ENCODE data around the gene CFD.

GRCh38 chr19:897442-898039 lies 38.1 kb downstream of the CFD start:
- TF ChIP-seq MXI1 (IDR thresholded peaks at IDR 0.05; ENCODE audit: low read depth, low read length) (no peak), CTCF (IDR thresholded peaks at IDR 0.05 in 2 of 3, conservative IDR thresholded peaks at IDR 0.05 in 1 of 3; ENCODE audit: control insufficient read depth in 2 of 3, extremely low read depth in 1 of 3, insufficient read depth in 1 of 3, low read depth in 3 of 3, low read length in 3 of 3) (no peak), USF2 (IDR thresholded peaks at IDR 0.05; ENCODE audit: borderline replicate concordance, low read depth, low read length) (no peak), POLR2A (IDR thresholded peaks at IDR 0.05; ENCODE audit: low read depth, low read length) (no peak)
